Activated CD4-positive, CD25-positive, alpha-beta regulatory T cell treated with anti-CD3 and anti-CD28 coated beads, Interleukin-2, amount 50 U/mL, for 72 hours (primary cell): Measurements from ENCODE around the gene RNF144A.

Source experiments
- DNase-seq: peaks from one replicate; pipeline ENCODE4 v3.0.0; 2021

The RNF144A gene

GRCh38 chr2:7009207-7009911, 92.1 kb downstream of the RNF144A start:
- no peak for DNase-seq

- DNase-seq = no peak
These were observed 93.3 kb downstream of the RNF144A start for GRCh38 chr2:7010391-7011054.

- DNase-seq = no peak
These were observed 94.3 kb downstream of the RNF144A start for GRCh38 chr2:7011356-7012083.

GRCh38 chr2:7012141-7012764, 95.0 kb downstream of the RNF144A start:
- no peak for DNase-seq

GRCh38 chr2:7013471-7014160, 96.4 kb downstream of the RNF144A start:
- DNase-seq = no peak

- DNase-seq = no peak
These were observed 97.0 kb downstream of the RNF144A start for GRCh38 chr2:7014174-7014640.

GRCh38 chr2:7015007-7015950, 98.1 kb downstream of the RNF144A start:
- DNase-seq = no peak

GRCh38 chr2:7016148-7016547, 98.9 kb downstream of the RNF144A start:
- DNase-seq = no peak

GRCh38 chr2:7016601-7017211, 99.5 kb downstream of the RNF144A start:
- DNase-seq = no peak

GRCh38 chr2:7017671-7018281, 100.6 kb downstream of the RNF144A start:
- no peak for DNase-seq

- no peak for DNase-seq
These were observed 101.1 kb downstream of the RNF144A start for GRCh38 chr2:7018282-7018701.

- no peak for DNase-seq
These were observed 101.6 kb downstream of the RNF144A start for GRCh38 chr2:7018767-7019166.

- DNase-seq = no peak
These were observed 102.0 kb downstream of the RNF144A start for GRCh38 chr2:7019191-7019590.

- DNase-seq = no peak
These were observed 102.8 kb downstream of the RNF144A start for GRCh38 chr2:7020059-7020458.

GRCh38 chr2:7020468-7020867, 103.3 kb downstream of the RNF144A start:
- DNase-seq = no peak

- DNase-seq = no peak
These were observed 103.8 kb downstream of the RNF144A start for GRCh38 chr2:7020939-7021470.

- DNase-seq = no peak
These were observed 105.5 kb downstream of the RNF144A start for GRCh38 chr2:7022492-7023385.

GRCh38 chr2:7023542-7023941, 106.3 kb downstream of the RNF144A start:
- no peak for DNase-seq

GRCh38 chr2:7024261-7024660, 107.0 kb downstream of the RNF144A start:
- no peak for DNase-seq
